HepG2 (cell line): Measurements from ENCODE around the gene UAP1L1. TPM values are rescaled to one million over a fixed set of nuclear protein-coding genes. Genes with fewer than 3 reads are reported as not detected.
A peak's percentile ranks its signal among the peaks of the same experiment; 100 is the strongest.

ENCODE experiments used
- FOXA1 ChIP-seq, 2 experiments: fragments of 450-650 bp in 1 of 2; sonication (generic) in 1 of 2; formaldehyde crosslinking in 1 of 2; IDR thresholded peaks; 2 replicates each; pipeline versions ENCODE4 v1.4.0 to v1.6.1; 2016 to 2020; ENCODE audit warnings: missing genetic modification reagents in 1 of 2
- FOXA3 ChIP-seq: IDR thresholded peaks from 2 replicates; pipeline ENCODE4 v1.6.1; 2016; ENCODE audit warnings: missing genetic modification reagents, missing compliant biosample characterization
- IRX3 ChIP-seq: sonication (generic); formaldehyde crosslinking; IDR thresholded peaks from 2 replicates; pipeline ENCODE4 v1.8.1; 2023; ENCODE audit warnings: mild to moderate bottlenecking, low read depth, missing genetic modification reagents, borderline replicate concordance
- MIER2 ChIP-seq: IDR thresholded peaks from 2 replicates; pipeline ENCODE4 v1.6.1; 2016; ENCODE audit warnings: missing biosample characterization, missing genetic modification reagents
- NR1H2 ChIP-seq: sonication (generic); formaldehyde crosslinking; IDR thresholded peaks from 2 replicates; pipeline ENCODE4 v1.8.1; 2022; ENCODE audit warnings: low read depth, missing genetic modification reagents, borderline replicate concordance
- NR2F1 ChIP-seq, 2 experiments: fragments of 450-650 bp in 1 of 2; formaldehyde crosslinking in 1 of 2; IDR thresholded peaks; 2 replicates each; pipeline versions ENCODE4 v1.5.0 to v1.6.1; 2016 to 2020; ENCODE audit warnings: mild to moderate bottlenecking in 1 of 2, missing compliant biosample characterization in 1 of 2, missing genetic modification reagents in 1 of 2, moderate library complexity in 1 of 2
- TCF12 ChIP-seq, 2 experiments: fragments of 450-650 bp in 1 of 2; sonication (generic) in 1 of 2; formaldehyde crosslinking in 1 of 2; IDR thresholded peaks; 2 replicates each; pipeline versions ENCODE4 v1.6.1 to v1.8.0; 2017 to 2022; ENCODE audit warnings: antibody characterized with exemption in 1 of 2, mild to moderate bottlenecking in 1 of 2, missing genetic modification reagents in 1 of 2, moderate library complexity in 1 of 2
- THAP8 ChIP-seq: sonication (generic); formaldehyde crosslinking; IDR thresholded peaks from 2 replicates; pipeline ENCODE4 v1.5.1; 2020; ENCODE audit warnings: missing genetic modification reagents, mild to moderate bottlenecking, borderline replicate concordance
- ZNF142 ChIP-seq: sonication (generic); formaldehyde crosslinking; IDR thresholded peaks from 2 replicates; pipeline ENCODE4 v1.4.0; 2020; ENCODE audit warnings: missing genetic modification reagents
- ZNF772 ChIP-seq: sonication (generic); formaldehyde crosslinking; IDR thresholded peaks from 2 replicates; pipeline ENCODE4 v1.5.0; 2020; ENCODE audit warnings: mild to moderate bottlenecking, missing genetic modification reagents
- polyA plus RNA-seq, 8 experiments: library from polyadenylated mRNA; depleted of rRNA in 3 of 8; stranded (reverse) in 7 of 8; unstranded in 1 of 8; fragments of >200 nt; fragmentation: Illumina TruSeq in 4 of 8; extraction: Trizol in 4 of 8; gene quantifications; 2 replicates each; pipeline versions ENCODE4 v1.2.1 to v1.2.3, GENCODE V29; 2011 to 2016; ENCODE audit warnings: low read depth in 4 of 8, missing spikeins in 1 of 8, mixed read lengths in 1 of 8; ENCODE audit not compliant: insufficient read depth in 1 of 8
- total RNA-seq, 5 experiments: library from RNA; depleted of rRNA; stranded (reverse); fragments of >200 nt; fragmentation: Illumina TruSeq; extraction: Trizol; gene quantifications; 2 replicates each; pipeline ENCODE4 v1.2.3, GENCODE V29; 2016; ENCODE audit warnings: low read depth in 1 of 5
- TF ChIP-seq, protein P1 (sequence below): sonication (generic); formaldehyde crosslinking; IDR thresholded peaks from 2 replicates; pipeline ENCODE4 v1.4.0; 2020; ENCODE audit warnings: missing genetic modification reagents
- TF ChIP-seq, protein P2 (sequence below): sonication (generic); formaldehyde crosslinking; IDR thresholded peaks from 2 replicates; pipeline ENCODE4 v1.8.1; 2023; ENCODE audit warnings: mild to moderate bottlenecking, moderate library complexity, missing genetic modification reagents
- TF ChIP-seq, protein P3 (sequence below): sonication (generic); formaldehyde crosslinking; IDR thresholded peaks from 2 replicates; pipeline ENCODE4 v1.4.0; 2020; ENCODE audit warnings: mild to moderate bottlenecking, missing genetic modification reagents
- TF ChIP-seq, protein P4 (sequence below): sonication (generic); formaldehyde crosslinking; IDR thresholded peaks from 2 replicates; pipeline ENCODE4 v1.4.0; 2020; ENCODE audit warnings: mild to moderate bottlenecking, missing genetic modification reagents

UAP1L1 gene
- total and polyA plus RNA-seq, 2 of the 13 experiments (the other 11 are each of a cell fraction or from before 2014, with no cell fraction given), result 5.4 to 6.4 TPM

- TF ChIP-seq, protein P1, sequence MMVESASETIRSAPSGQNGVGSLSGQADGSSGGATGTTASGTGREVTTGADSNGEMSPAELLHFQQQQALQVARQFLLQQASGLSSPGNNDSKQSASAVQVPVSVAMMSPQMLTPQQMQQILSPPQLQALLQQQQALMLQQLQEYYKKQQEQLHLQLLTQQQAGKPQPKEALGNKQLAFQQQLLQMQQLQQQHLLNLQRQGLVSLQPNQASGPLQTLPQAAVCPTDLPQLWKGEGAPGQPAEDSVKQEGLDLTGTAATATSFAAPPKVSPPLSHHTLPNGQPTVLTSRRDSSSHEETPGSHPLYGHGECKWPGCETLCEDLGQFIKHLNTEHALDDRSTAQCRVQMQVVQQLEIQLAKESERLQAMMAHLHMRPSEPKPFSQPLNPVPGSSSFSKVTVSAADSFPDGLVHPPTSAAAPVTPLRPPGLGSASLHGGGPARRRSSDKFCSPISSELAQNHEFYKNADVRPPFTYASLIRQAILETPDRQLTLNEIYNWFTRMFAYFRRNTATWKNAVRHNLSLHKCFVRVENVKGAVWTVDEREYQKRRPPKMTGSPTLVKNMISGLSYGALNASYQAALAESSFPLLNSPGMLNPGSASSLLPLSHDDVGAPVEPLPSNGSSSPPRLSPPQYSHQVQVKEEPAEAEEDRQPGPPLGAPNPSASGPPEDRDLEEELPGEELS (CRISPR knock-in tag), result no peak
- no peak for TF ChIP-seq ZNF772 (CRISPR knock-in tag)
- no peak for TF ChIP-seq ZNF142
- TF ChIP-seq NR1H2, result no peak
- peak; percentile 79 for TF ChIP-seq MIER2
- TF ChIP-seq FOXA1 (IDR thresholded peaks at IDR 0.05), result no peak
- no peak; the same call in 1 of the 2 replicates for TF ChIP-seq FOXA1 (CRISPR knock-in tag; IDR thresholded peaks at IDR 0.05)
- TF ChIP-seq, protein P2, sequence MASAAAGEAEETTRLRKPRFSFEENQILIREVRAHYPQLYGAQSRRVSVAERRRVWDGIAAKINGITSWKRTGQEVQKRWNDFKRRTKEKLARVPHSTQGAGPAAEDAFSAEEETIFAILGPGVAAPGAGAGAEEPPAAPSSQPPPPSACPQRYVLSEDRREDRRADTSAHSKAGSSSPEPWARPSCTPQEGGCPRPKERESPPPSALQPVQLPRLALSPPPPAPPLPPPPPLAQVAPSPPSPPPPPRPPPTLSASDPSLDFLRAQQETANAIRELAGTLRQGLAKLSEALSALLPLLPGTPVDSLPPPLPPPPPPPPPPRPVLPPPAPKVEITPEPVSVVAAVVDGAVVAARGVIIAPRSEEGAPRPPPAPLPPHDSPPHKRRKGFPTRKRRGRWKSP, result no peak
- TF ChIP-seq NR2F1 (CRISPR knock-in tag; IDR thresholded peaks at IDR 0.05), result no peak
- TF ChIP-seq TCF12 (IDR thresholded peaks at IDR 0.05), result no peak
- no peak for TF ChIP-seq TCF12 (CRISPR knock-in tag; IDR thresholded peaks at IDR 0.05)
- 0 out of 2 replicates have a peak, but pooled peaks have one; percentile 18 for TF ChIP-seq FOXA3 (CRISPR knock-in tag)
- no peak for TF ChIP-seq IRX3
- TF ChIP-seq THAP8 (CRISPR knock-in tag), result no peak
- TF ChIP-seq, protein P3, sequence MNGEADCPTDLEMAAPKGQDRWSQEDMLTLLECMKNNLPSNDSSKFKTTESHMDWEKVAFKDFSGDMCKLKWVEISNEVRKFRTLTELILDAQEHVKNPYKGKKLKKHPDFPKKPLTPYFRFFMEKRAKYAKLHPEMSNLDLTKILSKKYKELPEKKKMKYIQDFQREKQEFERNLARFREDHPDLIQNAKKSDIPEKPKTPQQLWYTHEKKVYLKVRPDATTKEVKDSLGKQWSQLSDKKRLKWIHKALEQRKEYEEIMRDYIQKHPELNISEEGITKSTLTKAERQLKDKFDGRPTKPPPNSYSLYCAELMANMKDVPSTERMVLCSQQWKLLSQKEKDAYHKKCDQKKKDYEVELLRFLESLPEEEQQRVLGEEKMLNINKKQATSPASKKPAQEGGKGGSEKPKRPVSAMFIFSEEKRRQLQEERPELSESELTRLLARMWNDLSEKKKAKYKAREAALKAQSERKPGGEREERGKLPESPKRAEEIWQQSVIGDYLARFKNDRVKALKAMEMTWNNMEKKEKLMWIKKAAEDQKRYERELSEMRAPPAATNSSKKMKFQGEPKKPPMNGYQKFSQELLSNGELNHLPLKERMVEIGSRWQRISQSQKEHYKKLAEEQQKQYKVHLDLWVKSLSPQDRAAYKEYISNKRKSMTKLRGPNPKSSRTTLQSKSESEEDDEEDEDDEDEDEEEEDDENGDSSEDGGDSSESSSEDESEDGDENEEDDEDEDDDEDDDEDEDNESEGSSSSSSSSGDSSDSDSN, result peak; percentile 68
- TF ChIP-seq, protein P4, sequence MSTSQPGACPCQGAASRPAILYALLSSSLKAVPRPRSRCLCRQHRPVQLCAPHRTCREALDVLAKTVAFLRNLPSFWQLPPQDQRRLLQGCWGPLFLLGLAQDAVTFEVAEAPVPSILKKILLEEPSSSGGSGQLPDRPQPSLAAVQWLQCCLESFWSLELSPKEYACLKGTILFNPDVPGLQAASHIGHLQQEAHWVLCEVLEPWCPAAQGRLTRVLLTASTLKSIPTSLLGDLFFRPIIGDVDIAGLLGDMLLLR (CRISPR knock-in tag), result no peak
These were observed 13.1 kb upstream of the UAP1L1 start (continued) for GRCh38 chr9:137064027-137064879.
